ENCODE data around the gene TTLL5.

The TTLL5 gene

GRCh38 chr14:76002383-76002782, 341.3 kb downstream of the TTLL5 start:
- ATAC-seq (replicated peaks; ENCODE audit: extremely low read depth, poor library complexity, severe bottlenecking) (no peak), DNase-seq (ENCODE audit: low spot score in 2 of 2) (no peak)
- Mint-ChIP-seq H3K36me3 (ENCODE audit: insufficient read depth) (peaks cover 9% of the 10 kb centered on the region), H3K4me3 (no peak overlapping the region), H3K4me1 (no peaks in the 10 kb centered on the region), H3K9me3 (peaks cover 11% of the 10 kb centered on the region), H3K27ac (ENCODE audit: low read depth) (no peak overlapping the region), H3K27me3 (no peaks in the 10 kb centered on the region)
